Activated naive CD4-positive, alpha-beta T cell treated with Interleukin-2 at 50 U/mL for 16 hours (primary cell): ENCODE results near the gene LASP1NB.

Experiments used
- DNase-seq: peaks from one replicate; pipeline ENCODE4 v3.0.0-alpha.2; 2020

Gene LASP1NB

DNA sequence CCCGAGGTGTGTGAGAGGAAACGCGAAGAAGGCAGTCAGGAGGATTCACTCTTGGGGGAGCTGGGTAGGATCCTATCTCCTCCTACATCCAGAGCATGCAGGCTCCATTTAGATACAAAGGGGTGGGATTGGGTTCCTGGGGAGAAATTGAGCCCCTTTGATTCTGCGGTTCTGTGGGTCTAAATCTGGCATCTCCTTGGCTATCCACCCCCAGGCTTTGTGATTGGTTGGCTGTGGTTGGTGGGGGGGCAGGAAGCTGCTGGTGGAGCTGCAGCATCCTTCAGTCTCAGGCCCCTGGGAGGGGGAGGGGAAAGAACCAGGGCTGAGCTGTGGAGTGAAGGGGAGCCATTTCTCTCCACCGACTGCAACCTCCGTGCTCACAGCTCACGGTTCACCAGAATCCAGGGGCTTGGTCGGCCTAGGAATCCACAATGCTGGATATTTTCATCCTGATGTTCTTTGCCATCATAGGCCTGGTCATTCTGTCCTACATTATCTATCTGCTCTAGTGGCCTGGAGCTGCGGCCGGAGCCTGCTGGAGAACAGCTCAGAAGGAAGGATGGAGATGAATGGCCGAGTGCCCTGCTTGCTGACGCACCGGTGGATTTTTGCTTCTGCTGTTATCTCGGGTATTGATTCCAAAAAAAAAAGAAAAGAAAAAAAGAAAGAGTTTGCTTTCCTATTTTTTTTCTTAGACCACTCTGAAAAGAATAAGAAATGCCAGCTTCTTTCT lies at the start of gene LASP1NB:
Gene LASP1NB, plus strand, starts transcription at position 352 of the 733 bp plus-strand sequence.
- no peak for DNase-seq

DNA sequence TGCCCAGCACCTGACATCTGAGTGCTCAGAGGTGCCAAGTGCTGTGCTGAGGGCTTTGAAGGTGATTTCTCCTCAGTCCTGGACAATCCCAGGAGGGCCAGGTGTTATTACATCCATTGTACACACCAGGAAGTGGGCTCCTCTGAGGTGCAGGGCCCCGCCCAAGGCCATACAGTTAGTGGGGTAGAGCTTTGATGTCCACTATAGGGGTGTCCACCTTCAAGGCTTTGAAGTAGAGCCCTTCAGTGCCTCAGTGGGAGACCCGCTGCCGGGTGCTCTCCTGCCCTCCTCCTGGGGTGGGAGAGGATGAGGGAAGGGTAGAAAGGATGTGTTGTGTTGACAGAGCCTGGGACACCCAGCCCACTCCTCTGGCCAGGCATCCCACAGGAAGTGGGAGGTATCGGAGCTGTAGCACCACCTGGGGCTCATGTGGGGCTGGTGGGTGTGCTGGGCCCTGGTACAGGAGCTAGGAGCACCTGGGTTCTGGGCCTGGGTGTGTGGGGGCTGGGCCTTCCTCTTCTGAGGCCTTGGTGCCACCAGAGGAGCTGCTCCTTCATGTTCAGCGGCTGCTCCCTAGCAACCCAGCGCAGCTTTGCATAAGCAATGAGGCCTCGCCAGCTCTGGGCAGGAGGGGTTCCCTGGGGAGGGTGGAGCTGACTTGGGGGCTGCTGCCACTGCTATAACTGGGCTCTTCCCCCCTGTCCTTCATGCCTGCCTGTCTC lies 48.1 kb upstream of the LASP1NB start:
- no peak for DNase-seq

DNA sequence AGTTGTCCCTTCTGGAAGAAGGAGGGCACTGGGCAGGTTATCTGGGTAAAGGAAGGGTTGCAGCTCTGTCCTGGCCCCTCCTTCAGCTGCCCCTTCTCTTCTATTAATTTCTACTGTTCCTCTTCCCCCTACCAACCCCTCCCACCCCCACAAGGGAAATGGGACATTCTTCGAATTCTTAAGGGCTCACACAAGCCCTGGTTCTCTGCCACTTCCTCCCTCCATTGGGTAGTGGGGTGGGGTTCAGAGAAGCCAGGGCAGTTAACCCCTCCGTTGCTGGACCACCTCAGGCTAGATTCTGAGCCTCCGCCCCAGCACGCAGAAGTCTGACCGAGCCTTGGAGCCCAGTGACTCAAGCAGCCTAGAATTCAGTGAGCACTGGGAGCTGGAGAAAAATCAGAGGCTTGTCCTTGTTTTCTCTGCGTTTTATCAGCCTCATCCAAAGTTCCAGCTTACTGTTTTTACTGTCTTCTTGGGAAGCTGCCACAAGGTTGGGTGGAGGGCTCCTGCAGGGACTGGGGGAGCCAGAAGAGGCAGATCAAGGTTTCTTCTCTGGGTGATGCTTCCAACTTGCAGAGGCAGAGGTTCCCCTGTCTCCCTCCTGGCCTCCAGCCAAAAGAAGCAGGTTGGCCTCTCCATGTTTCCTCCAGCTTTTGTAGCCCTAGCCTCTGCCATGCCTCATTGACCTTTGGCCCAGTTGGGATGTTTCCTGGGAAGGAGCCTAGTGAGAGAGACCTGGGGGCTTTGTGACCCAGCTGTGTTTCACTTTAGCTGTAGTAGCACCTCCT lies 45.3 kb upstream of the LASP1NB start:
- no peak for DNase-seq

DNA sequence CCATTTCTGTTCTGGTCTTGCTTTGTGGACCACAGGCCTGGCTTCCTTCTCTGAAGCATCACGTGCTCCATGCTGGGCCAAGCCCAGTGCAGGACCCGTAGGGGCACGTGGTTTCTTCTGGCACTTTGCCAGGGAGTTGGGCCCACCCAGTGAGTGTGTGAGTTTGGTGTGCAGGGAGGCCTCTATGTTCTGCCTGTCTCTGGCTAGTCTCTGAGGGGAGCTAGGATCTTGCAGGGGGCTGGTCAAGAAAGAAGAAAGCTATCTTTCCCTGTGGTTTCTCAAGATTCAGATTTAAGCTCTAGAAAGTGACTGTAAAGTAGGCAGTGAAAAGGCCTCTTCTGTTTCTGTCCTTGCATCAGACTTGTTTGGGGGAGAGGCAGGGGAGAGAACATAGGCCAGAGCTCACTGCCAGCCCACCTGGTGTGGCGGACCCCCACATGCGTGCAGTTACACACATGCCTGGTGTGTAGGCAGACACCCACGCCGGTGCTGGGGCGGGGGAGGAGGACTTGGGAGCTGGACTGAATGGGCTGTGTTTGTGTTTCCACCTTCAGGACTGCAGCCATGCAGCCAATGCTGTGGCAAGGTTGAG lies 43.7 kb upstream of the LASP1NB start:
- DNase-seq = peak; percentile 38

DNA sequence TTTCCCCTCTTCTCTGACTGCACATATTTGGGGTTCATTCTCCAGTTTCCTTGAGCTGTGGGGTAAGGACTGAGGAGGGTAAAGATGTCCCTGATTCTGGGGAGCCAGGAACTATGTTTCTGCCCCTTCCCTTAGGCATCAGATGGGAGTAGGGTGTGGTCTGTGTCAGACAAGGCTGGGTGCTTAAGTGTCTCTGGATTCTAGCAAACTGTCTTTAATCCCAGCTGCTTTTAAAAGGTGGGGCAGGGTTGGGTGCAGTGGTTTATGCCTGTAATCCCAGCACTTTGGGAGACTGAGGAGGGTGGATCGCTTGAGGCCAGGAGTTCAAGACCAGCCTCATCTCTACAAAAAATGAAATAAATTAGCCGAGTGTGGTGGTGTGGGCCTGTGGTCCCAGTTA lies 42.5 kb upstream of the LASP1NB start:
- DNase-seq = no peak

DNA sequence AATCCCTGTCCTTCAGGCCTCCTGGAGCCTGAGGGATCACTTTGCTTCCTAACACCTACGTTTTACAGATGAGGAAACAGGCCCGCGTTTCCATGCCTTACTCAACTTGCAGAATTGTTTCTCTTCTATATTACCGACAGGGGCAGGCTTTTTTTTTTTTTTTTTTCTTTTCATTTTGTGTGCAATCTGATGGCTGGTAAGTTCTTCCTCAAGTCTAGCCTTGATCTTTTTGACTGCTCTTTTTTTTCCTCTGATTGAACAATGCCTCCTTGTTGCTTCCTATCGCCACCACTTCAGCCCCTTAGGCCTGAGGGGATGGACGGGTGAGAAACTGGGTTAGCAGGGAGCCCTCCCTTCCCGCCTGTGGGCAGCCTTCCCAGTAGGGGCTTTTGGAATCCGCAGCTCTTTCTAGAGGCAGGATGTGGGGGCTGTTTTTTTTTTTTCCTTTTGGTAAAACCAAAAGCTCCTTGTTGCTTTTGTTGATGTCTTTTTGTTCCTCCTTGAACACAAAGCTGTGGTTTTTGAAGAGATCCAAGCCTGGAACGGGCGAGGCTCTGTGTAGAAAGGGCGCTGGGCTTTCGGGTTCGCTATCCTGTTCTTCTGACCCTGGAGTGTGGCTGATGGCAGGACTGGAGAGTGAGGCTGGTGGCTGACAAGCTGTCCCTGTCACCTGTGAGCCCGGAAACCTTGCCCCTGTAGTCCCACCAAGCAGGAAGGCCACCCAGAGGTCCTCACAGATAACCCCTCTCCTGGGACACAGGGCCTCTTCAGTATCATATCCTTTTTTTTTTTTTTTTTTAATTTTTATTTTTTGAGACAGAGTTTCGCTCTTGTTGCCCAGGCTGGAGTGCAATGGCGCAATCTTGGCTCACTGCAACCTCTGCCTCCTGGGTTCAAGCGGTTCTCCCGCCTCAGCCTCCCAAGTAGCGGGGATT lies 41.6 kb upstream of the LASP1NB start:
- no peak for DNase-seq

DNA sequence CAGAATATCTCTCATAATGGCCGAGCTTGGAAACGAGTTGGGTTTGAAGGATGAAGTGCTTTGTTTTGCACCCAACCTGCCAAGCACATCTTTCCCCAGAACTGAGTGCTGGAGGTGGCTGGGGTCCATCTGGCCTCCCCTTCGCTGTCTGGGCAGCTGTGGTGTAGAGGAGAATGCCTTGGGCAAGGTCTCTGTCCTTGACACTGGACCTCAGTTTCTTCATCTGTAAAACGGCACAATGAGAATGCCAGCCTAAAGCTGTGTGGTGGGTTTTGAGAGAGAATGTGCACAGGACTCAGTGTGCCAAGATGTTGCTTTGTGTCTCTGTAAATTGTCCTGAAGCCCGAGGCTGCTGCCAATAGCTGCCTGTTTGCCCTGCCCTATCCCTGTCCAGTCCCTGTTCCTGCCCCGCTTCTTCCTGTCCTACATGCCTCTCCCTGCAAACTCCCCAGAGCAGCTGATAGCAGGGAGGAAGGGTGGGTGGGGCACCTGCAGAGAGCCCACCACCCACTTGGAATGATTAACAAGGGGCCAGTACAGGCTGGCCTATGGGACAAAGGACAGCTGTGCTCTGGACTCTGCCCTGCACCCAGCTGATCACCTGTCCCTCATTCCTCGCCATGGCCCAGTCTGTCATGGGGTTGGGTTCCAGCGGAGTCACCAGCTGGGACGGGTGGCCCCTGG lies 40.2 kb upstream of the LASP1NB start:
- DNase-seq = no peak

DNA sequence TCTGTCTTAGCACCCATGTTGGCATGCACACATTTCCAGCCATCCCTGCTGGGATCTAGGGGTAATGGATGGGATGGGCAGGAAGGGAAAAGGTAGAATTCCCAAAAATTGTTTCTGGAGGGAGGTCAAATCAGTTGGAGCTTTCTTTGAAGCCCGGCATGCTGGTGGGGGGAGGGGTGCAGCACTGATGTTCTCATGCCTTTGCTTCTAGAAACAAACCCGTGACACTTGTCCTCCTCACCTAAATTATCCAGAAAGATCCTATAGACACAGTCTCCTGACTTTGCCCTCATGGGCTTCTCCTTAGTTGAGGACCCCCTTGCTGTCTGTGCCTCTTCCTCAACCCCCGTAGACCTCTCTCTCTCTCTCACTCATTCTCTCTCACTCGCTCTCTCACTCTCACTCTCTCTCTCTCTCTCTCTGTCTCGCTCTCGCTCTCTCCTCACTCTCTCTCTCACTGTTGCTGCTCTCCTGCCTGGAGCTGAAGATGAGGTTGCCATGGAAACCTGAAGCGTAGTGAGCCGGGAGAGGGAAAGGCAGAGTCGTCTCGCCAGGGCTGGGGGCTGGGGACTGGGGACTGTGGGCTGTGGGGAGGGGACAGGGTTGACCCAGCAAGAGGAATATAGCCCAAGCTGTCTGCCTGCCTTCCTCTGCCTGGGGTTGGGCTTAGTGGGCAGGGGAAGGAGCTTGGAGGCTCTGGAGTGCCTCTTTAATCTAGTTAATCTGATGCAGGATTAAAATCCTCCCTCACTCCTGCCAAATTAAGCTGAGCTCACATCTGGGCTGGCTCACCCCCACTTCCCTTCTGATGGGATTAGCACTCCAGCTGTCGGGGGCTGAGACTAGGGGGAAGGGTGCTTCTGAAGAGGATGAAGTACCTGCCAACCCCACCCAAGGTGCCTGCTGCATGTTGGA lies 39.4 kb upstream of the LASP1NB start:
- DNase-seq = no peak

DNA sequence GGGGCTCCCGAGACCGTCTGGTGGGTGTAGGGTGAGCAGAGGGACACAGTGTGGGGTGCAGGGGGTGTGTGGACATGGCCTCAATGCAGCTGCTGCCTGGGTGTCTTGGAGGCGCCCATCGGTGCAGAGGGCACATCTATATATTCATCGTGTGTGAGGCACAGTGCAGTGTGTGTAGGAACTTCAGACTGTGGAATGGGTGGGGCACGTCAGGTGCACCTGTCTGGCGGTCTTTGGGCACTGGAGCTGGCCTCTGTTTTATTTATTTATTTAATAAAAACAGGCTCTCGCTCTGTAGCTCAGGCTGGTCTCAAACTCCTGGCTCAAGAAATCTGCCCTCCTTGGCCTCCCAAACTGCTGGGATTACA lies 38.8 kb upstream of the LASP1NB start:
- DNase-seq = no peak

DNA sequence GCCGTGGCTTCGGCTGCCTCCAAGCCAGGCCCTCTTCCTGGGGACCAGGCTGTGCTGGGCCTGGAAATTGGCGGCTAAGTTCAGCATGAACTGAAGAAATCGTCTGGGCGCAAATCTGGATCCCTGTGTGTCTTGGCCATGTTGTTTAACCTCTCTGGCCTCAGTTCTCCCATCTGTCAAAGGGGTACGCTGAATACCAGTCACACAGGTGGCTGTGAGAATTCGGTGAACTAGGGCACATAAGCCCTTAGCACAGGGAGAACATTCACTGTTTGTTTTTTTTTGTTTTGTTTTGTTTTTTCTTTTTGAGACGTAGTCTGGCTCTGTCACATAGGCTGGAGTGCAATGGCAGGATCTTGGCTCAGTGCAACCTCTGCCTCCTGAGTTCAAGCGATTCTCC lies 36.6 kb upstream of the LASP1NB start:
- DNase-seq = no peak

DNA sequence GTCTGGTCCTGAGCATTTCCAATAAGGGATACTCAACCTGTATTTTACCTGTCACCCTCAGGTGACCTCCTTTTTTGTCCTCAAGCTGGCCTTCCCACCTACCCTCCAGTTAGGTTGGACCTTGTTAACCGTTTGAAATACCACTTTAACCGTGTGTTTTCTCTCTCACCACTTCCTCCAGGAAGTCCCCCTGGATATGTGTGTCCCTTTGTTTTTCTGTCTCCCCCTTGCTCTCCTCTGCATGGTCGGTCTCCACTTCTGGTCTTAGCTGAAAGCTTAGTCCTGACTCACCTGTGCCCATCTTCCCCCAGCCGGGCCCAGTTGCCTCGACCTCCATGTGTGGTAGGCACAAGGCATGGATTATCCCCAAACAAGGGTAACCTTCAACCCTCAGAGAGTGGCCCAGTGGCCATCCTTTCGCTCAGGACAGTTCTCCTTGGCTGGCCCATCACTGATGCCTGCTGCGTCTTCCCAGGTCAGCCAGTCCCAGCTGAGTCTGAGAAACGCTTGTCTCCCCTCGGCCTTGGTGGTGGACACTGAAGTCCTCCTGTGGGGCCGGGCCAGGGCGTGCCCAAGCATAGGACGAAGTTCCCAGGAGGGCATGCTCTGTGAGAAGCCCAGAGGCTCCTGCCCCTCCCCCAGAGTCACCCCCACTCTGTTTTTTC lies 35.5 kb upstream of the LASP1NB start:
- no peak for DNase-seq

DNA sequence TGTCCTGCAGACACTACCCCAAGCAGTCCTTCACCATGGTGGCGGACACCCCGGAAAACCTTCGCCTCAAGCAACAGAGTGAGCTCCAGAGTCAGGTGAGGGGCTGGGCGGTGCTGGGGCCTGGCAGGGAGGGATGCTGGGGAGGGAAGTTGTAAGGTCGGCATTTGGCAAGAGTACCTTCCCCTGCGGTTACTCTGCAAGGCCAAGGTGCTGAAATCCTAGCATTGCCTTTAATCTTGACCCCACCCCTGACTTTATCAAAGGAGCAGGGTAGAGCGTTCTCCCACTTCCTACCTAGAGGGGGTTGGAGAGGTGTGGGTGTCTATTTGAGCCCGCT lies 35.0 kb upstream of the LASP1NB start:
- no peak for DNase-seq

DNA sequence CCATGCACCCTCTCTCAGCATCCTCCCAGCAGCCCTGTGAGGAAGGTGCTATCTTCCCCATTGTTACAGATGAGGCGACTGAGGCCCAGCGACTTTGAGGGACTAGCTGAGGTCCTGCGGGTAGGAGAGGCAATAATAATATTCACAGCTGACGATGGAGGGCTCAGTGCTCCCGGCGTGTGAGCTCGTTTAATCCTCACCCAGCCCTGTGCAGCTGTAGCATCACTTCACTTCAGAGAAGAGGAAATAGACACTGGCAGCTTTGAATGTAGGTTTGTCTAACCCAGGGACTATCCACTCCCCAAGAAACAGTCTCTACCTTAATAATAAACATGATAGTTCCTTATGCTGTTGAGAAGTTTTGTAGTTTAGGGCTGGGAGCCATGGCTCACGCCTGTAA lies 34.0 kb upstream of the LASP1NB start:
- no peak for DNase-seq

DNA sequence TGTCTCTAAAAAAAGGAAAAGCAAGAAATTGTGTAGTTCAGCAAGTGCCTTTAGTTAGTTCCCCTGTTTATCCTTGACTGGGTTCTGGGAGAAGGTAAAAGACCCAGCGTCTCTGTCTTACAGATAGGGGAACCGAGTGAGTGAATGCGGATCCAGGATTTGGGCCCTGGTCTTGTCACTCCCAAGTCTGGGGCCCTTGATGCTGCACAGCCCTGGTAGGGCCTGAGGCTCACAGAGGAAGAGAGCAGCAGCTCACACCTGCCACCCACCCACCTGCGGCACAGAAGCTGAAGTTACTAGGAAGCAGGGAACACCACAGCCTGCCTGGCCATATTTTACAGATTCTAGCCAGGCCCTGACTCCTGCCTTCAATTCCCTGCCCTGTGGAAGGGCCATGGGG lies 33.3 kb upstream of the LASP1NB start:
- no peak for DNase-seq

DNA sequence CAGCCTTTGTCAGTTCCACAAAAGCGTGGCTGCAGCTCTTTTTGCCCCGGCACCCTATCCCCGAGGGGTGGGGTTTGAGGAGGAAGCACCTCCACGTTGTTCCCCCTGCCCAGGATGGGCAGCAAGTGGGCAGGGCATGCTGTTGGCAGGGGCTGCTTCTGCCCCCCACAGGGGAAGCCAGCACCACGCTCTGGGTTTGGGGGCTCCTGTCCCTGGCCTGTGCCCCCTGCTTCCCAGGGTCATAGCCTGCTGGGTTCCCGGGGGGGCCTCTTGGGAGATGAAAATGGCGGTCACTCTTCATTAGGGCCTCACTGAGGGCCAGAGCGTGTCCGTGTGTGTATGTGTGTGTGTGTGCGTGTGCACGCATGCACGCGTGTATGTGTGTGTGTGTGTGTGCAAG lies 32.8 kb upstream of the LASP1NB start:
- no peak for DNase-seq

DNA sequence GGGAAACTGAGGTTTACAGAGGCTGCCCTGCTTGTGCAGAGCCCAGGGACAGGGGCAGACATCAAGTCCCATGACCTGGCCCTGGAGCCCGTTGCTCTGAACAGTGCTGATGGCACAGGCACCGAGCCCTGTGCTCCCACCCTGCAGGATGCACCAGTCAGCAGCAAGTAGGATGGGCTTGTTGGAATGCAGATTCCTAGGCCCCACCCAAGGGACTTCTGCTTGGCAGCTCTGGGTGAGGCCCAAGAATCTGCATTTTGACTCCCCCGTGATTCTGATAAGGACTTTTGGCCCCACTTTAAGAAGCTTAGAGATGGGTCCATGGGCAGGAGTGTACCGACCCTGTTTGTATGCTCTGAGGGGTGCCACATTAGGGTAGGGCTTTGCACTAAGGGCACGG lies 32.3 kb upstream of the LASP1NB start:
- no peak for DNase-seq

DNA sequence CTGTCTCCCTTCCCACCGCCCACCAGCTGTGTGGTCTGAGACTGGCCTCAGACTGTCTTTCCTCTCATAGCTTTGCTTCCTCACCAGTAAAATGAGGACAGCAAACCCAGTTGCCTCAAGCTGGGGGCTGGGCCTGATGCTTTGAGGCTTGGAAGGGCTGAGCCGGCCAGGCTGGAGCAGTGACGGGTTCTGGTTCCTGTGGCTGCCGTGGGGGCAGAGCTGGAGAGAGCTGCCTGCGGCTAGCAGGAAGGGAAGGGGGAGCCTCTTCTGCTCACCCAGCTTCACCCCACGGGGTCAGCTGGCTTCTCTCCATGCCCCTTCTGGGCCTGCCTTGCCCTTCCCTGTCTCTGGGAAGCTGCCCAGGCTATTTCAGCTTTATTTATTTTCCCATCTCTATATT lies 31.8 kb upstream of the LASP1NB start:
- DNase-seq = peak; percentile 35

DNA sequence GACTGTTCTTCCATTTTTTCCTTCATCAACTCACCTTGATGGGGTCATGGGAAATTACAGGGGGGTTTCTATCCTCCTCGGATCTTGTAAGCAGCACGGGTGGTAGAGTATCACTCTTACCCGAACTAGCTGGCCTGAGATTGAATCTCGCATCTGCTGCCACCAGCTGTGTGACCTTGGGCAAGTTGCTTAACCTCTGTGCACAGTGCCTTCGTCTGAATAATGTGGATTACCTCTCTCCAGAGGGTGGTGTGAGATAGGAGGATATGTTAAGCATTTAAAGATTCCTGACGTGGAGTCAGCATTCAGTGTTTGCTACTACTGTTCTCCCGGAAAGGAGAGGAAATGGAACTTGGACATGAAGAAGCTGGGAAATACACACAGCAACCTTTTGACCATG lies 31.1 kb upstream of the LASP1NB start:
- DNase-seq = no peak

DNA sequence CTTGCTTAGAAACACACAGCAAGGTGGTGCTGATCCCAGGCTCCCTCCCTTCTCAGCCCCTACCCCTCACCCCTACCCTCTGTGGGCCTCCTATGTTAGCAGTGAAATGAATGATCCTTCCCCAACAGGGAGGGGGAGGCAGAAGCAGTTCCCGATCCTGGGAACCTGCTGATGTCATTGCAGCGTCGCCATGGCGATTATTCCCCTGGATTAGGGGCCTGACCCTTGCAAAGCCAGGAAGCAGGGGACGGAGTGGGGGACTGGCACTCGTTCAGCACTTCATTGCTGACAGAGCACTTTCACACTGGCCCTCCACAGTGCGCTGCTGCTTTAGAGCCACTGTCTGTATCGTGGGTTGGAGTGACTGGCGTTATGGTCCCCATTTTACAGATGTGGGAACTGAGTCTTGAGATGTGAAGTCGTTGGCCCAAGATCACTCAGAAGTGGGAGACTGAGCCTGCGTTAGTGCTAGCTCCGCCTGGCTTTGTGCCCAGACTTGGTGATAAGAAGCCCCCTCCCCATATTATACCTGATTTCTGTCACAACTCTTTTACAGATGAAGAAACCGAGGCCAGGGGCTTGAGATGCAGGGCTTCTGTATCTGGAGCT lies 29.0 kb upstream of the LASP1NB start:
- no peak for DNase-seq

DNA sequence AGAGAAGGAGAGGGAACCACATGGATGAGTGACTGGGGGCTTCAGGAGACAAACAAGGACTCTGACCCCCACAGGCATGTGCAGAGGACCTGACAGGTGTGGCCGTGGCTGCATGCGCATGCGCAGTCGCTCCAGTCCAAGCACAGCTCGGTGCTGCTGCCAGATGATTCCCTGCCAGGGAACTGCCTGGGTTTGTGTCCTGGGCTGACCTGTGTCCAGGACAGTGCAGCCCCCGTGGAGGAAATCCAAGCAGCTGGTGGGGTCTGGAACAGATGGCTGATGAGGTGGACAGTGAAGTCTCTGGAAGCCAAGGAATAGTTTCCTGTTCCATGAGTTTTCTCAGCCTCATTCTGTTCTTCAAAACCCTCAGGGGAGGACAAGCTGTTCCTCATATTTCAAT lies 28.2 kb upstream of the LASP1NB start:
- no peak for DNase-seq
